DMS153 treated with DMSO at 0.1 percent for 48 hours (cell line): Measurements from ENCODE around the gene S100A13.
A peak's percentile ranks its signal among the peaks of the same experiment; 100 is the strongest.

Experiments
- DNase-seq: peaks from one replicate; lab custom pipeline; 2025; ENCODE audit not compliant: unreplicated experiment; lab: John Stamatoyannopoulos, UW

The S100A13 gene

GRCh38 chr1:153628638-153629342 lies 1.5 kb upstream of the S100A13 start:
- no peak for DNase-seq

DNA sequence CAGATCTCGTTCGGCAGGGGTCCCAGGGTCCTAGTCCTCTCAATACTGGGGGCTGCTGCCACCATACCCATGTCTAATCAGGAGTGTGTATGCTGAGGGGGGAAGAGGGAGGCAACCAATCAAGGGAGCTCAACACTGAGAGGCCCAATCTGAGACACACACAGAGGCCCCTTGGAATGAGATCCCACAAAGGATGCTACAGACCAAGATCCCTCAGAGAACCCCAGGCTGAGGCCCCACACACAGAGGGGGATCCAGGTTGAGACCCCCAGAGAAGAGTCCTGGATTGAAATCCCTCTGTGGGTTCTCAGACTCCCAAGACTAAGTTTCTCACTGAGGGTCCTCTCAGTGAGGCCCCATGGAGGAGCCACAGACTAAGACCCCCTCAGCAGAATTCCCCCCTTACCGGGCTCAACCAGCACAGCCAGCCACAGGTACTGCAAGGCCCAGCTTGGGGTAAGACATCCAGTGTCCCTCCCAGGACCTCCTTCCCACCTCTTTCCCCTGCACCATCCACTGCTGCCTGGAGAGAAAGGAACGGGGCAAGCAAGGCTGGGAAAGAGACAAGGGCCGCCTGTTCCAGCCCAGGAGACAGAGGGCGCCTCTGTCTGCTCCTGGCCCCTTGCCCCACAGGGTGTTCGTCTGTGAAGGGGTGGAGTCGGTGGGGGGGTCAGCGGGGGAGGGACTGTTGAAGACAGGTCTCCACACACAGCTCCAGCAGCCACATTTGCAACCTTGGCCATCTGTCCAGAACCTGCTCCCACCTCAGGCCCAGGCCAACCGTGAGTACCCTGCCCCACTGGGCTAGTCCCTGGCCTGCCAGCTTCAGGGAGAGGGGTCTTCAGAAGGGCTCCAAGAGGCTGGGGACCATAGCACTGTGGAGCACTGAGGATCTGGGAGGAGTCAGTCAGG lies 666 bp upstream of the S100A13 start, which contains the start of gene S100A1:
S100A1 (plus strand) TSS at position 720 of the 912 bp plus-strand sequence. CDS start 2,088 bp downstream, outside the sequence.
- DNase-seq, result no peak

GRCh38 chr1:153626477-153626903 lies 815 bp downstream of the S100A13 start:
- no peak for DNase-seq

- no peak for DNase-seq
Measured at GRCh38 chr1:153624965-153625611, 2.2 kb downstream of the S100A13 start.

DNA sequence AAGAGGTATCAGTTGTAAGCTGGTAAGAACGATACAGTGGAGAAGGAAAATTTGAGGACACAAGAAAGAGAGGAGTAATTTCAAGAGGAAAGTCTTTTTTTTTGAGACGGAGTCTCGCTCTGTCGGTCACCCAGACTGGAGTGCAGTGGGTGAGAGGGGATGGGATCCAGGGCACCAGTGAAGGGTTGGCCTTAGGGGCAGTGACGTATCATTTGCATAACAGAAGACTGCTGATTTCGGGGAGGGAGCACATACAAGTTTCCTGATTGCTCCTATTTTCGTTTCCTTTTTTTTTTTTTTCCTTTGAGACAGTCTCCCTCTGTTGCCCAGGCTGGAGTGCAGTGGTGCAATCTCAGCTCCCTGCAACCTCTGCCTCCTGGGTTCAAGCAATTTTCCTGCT lies 4.2 kb downstream of the S100A13 start:
- no peak for DNase-seq

DNA sequence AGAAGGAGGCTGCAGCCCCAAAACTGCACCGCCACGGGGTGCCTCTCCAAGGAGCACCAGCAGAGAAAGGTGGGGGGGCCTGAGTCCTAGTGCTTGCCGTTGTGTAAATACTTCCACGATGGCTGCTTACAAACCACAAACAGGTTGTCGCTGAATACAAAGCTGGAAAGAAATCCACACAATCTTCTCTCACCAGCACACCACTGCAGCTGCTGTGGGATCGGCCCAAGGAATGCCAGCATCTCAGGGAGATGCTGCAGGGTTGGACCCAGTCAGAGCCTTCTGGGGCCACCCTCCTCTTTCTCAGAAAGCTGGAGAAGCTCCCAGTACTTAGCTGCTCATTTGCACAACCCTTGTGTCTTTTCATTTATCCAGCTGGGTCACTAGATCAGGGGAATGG lies 8.1 kb downstream of the S100A13 start:
- DNase-seq, result no peak

DNA sequence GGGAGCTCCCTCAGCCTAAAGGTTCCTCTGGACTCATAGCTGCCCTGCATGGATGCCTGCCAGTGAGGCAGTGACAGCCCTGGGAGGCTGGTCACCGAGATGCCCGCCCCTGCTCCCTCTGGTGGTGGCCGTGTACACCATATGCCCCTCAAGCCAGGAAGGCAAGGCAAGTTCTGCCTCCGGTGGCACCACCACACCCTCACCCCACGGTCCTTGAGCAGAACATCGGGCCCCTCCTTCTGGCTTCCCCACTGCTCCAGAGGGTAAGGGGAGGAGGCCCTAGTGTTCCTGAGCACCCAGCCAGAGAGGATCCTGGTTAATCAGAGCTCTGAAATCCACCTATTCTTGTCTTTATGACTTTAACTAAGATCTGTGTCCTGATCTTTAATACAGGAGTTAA lies 9.6 kb downstream of the S100A13 start:
- DNase-seq, result peak; percentile 66

GRCh38 chr1:153616917-153617311 lies 10.4 kb downstream of the S100A13 start:
- DNase-seq, result no peak

GRCh38 chr1:153616144-153616916 lies 11.0 kb downstream of the S100A13 start, which contains the start of gene S100A14:
Gene S100A14 (minus strand): TSS chr1:153616325. CDS start chr1:153615858, 467 bp downstream.
- peak; percentile 49 for DNase-seq

GRCh38 chr1:153615406-153615805 lies 11.9 kb downstream of the S100A13 start:
- no peak for DNase-seq

GRCh38 chr1:153614906-153615305 lies 12.4 kb downstream of the S100A13 start:
- DNase-seq, result no peak

DNA sequence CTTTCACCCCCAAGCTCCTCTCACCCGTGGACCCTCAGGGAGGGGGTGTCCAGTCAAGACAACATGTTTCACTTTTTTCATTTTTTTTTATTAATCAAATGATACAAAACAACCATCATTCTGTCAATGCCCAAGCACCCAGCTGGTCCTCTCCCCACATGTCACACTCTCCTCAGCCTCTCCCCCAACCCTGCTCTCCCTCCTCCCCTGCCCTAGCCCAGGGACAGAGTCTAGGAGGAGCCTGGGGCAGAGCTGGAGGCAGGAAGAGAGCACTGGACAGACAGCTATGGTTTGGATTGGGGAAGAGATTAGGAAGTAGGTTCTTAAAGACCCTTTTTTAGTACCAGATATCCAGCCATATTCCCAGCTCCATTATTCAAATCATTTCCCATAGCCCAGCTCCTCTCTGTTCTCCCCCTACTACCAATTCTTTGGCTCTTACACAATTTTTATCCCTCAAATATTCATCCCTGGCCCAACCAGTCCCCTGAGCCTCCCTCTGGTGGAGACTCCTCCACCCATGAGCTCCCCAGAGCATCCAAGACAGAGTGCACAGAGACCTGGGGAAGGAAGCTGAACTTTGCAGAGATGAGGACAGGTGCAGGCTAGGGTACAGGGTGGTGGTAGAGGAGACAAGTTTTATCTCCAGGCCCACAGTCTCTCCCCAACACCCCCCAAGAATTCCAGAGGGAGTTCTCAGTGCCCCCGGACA lies 13.0 kb downstream of the S100A13 start:
- no peak for DNase-seq

GRCh38 chr1:153613406-153613805 lies 13.9 kb downstream of the S100A13 start:
- DNase-seq, result no peak

DNA sequence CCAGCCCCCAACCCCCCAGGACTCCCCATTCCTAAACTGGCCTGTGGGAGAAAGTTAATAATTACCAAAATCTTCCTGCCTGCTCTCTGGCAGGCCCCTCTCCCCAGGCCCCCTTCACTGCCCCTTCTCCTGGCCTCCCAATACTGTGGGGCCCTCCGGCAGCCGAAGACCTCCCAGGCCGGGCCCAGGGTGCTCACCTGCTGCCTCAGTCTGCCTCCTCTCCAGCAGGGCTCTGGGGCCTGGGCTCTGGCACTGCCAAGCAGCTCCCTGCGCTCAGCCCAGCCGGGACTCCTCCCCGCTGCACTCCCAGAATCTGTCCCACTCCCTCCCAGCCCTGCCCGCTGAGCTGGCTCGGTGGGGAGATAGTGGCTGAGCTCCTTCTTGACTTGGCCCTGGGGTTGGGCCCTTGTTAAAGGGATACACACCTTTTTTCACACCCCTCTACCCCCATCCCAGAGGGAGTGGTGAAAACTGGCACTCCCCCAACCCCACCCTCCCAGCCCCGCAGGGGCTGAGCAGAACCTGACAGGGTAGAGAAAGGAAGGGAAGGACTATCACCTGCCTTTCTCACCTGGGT lies 14.5 kb downstream of the S100A13 start, which contains the start of gene S100A16:
S100A16 (minus strand) TSS at position 383 of the 577 bp plus-strand sequence. CDS start 4,986 bp downstream, outside the sequence.
- no peak for DNase-seq

- no peak for DNase-seq
Measured at GRCh38 chr1:153612111-153612754, 15.1 kb downstream of the S100A13 start.

DNA sequence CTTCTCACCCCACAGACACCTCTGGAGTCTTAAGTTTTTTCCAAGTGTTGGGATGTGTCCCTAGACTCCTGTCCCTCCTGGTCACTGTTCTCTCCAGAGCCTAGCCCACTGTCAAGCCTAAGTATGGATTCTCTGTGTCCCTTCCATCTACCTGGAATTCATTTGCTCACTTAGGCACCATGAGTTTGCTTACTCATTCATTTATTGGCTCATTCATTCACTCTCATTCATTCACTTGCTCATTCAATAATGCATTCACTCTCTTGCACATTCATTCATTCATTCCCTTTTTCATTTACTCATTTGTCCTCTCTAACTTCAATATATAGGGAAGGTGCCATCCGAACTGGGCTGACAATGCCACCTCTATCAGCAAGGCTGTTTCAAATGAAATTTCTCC lies 15.9 kb downstream of the S100A13 start:
- DNase-seq, result no peak

DNA sequence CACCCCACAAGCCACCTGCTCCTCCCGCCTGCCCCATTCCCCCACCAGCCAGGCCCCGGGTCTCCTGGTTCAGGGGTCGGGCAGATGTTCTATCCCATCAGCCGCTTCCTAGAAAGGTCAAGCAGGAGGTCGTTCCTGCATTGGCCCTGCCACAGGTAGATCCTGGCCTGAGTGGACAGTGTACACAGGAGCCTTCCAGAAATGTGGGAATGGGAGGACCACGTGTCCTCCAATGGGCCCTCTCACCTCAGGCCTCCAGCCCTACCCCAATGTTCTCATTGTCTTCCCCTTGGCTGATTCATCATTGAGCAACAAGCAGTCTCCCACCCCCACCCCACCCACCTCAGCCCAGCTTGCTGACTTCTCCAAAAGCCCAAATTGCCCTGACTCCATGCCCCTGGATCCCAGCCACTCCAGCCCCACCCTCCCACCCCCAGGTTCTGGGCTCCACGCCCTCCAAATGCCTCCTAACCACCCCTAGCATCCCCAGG lies 16.4 kb downstream of the S100A13 start:
- DNase-seq, result no peak

DNA sequence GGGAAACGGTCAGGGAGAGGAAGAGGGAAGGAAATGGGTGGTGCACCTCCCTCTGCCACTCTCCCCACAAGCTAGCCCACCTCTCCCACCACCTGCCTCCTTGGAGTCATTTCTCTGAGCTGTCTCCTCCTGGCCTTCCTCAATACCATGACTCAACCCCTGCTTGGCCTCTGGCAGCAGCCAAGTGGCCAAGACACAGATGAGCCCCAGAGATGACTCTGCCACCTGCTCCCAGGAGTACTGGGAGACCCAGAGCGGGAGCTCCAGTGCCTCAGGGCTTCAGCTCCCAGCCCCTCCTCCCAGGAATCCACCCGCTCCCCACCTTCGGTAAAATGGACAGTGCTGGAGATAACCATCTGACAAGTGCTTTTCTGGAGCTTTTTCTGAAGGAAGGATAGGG lies 17.0 kb downstream of the S100A13 start:
- DNase-seq, result no peak

DNA sequence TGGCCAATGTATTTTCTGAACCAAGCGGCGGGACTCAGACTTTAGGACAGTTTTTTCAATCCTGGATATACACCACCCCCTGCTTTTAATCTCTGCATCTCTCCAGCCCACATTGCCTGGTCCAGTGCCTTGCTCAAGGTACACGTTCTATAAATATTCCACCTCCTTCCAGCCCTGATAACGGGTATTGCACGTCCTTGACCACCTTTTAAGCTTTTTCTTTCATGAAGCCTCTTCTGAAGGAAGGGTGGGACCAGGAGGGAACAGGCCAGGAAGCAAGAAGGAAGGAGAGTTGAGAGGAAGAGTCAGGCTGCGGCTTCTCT lies 17.8 kb downstream of the S100A13 start:
- DNase-seq, result no peak
